HepG2 (cell line): ENCODE data around the gene CYSRT1. TPM values are rescaled to one million over a fixed set of nuclear protein-coding genes. Genes with fewer than 3 reads are reported as not detected.
A peak's percentile ranks its signal among the peaks of the same experiment; 100 is the strongest.

ENCODE experiments used
- ATAC-seq: fragments of 200-7000 bp; cut with Tn5 transposase; 3 replicates; pipeline ENCODE4 v1.9.1; 2020; ENCODE audit warnings: mild to moderate bottlenecking, moderate library complexity
- BruUV-seq: library from RNA; stranded (reverse); fragments of 400-500 nt; replicated peaks from 2 replicates; lab custom pipeline; 2021; lab: Mats Ljungman, UMichigan
- CTCF ChIA-PET: fragments of 300-600 bp; formaldehyde crosslinking; extraction: SDS; loops from one replicate; lab custom pipeline; 2021; ENCODE audit warnings: low total read pairs, inconsistent platforms, low intra/inter-chr PET ratio; lab: Yijun Ruan, JAX
- POLR2A ChIA-PET: fragments of 350-600 bp; sonication (Branson Sonifier 250); formaldehyde crosslinking; loops from one replicate; lab custom pipeline; 2020; ENCODE audit warnings: antibody characterized with exemption, inconsistent platforms; lab: Yijun Ruan, JAX
- DNase-seq: peaks from one replicate; pipeline ENCODE4 v3.0.0-alpha.2; 2015; ENCODE audit warnings: low spot score
- FAIRE-seq: peaks from 3 replicates; lab custom pipeline; 2011; peaks lifted over from hg19 to GRCh38; lab: Jason Lieb, UNC
- H2AFZ ChIP-seq: one replicate; pipeline ENCODE4 v1.6.1; 2011; ENCODE audit warnings: low read length, inconsistent platforms
- H3K27ac ChIP-seq: fragments of 300-600 bp; 3 replicates; pipeline ENCODE4 v1.8.0; 2011; ENCODE audit warnings: mixed run types, mild to moderate bottlenecking, mixed read lengths, low read length, inconsistent platforms; ENCODE audit not compliant: insufficient read depth; ENCODE audit errors: extremely low read length
- H3K27me3 ChIP-seq, 2 experiments: fragments of 200-600 bp in 1 of 2; 2 replicates in 1 of 2; 3 replicates in 1 of 2; pipeline versions ENCODE4 v1.6.0 to v1.8.0; 2011; ENCODE audit warnings: low read length in 2 of 2, mild to moderate bottlenecking in 2 of 2, moderate library complexity in 2 of 2, inconsistent platforms in 1 of 2; ENCODE audit not compliant: insufficient read depth in 2 of 2, control insufficient read depth in 1 of 2
- H3K36me3 ChIP-seq, 2 experiments: fragments of 200-600 bp in 1 of 2; replicated peaks in 1 of 2; 2 replicates in 1 of 2; 3 replicates in 1 of 2; pipeline versions ENCODE4 v1.5.1 to v1.8.0; 2011; ENCODE audit warnings: low read length in 2 of 2, inconsistent platforms in 1 of 2; ENCODE audit not compliant: insufficient read depth in 2 of 2, control insufficient read depth in 1 of 2
- H3K4me1 ChIP-seq: 2 replicates; pipeline ENCODE4 v1.5.1; 2012; ENCODE audit warnings: low read length, inconsistent platforms; ENCODE audit not compliant: insufficient read depth
- H3K4me2 ChIP-seq: 2 replicates; pipeline ENCODE4 v1.6.0; 2011; ENCODE audit warnings: low read depth, low read length, inconsistent platforms
- H3K4me3 ChIP-seq, 3 experiments: fragments of 200-600 bp in 1 of 3; sonication (generic), shearing (Covaris generic) in 1 of 3; replicated peaks in 1 of 3; 2 replicates each; pipeline ENCODE4 v1.5.1; 2011 to 2016; ENCODE audit warnings: low read length in 3 of 3, inconsistent platforms in 2 of 3, low read depth in 2 of 3, mild to moderate bottlenecking in 2 of 3, control low read depth in 1 of 3, mixed read lengths in 1 of 3; ENCODE audit not compliant: insufficient read depth in 1 of 3
- H3K79me2 ChIP-seq: one replicate; pipeline ENCODE4 v1.6.1; 2011; ENCODE audit warnings: low read length, inconsistent platforms; ENCODE audit not compliant: insufficient read depth
- H3K9ac ChIP-seq: 2 replicates; pipeline ENCODE4 v1.6.0; 2011; ENCODE audit warnings: mild to moderate bottlenecking, low read depth, low read length, inconsistent platforms; ENCODE audit not compliant: insufficient read depth
- H3K9me3 ChIP-seq: 2 replicates; pipeline ENCODE4 v1.5.1; 2012; ENCODE audit warnings: mild to moderate bottlenecking, low read length
- H4K20me1 ChIP-seq: 2 replicates; pipeline ENCODE4 v1.6.0; 2011; ENCODE audit warnings: inconsistent platforms, mild to moderate bottlenecking, low read length, moderate library complexity; ENCODE audit not compliant: insufficient read depth
- AGO2 ChIP-seq: fragments of 200-400 bp; formaldehyde crosslinking; optimal IDR thresholded peaks from 2 replicates; pipeline ENCODE3; 2017; ENCODE audit warnings: mild to moderate bottlenecking, low read depth, low read length, moderate library complexity
- DNMT1 ChIP-seq: sonication (generic); formaldehyde crosslinking; IDR thresholded peaks from 2 replicates; pipeline ENCODE4 v1.5.1; 2020; ENCODE audit warnings: mild to moderate bottlenecking, missing genetic modification reagents
- EHMT2 ChIP-seq: fragments of 200-600 bp; sonication (generic); IDR thresholded peaks from 2 replicates; pipeline ENCODE4 v1.7.0; 2017; ENCODE audit warnings: antibody characterized with exemption, low read depth, low read length, borderline replicate concordance
- MTA1 ChIP-seq: sonication (generic); formaldehyde crosslinking; IDR thresholded peaks from 2 replicates; pipeline ENCODE4 v1.4.0; 2020; ENCODE audit warnings: missing genetic modification reagents, mild to moderate bottlenecking, borderline replicate concordance
- MXD3 ChIP-seq: IDR thresholded peaks from 2 replicates; pipeline ENCODE4 v1.6.1; 2016; ENCODE audit warnings: mild to moderate bottlenecking, missing biosample characterization, missing genetic modification reagents
- NR1H2 ChIP-seq: sonication (generic); formaldehyde crosslinking; IDR thresholded peaks from 2 replicates; pipeline ENCODE4 v1.8.1; 2022; ENCODE audit warnings: low read depth, missing genetic modification reagents, borderline replicate concordance
- RBFOX2 ChIP-seq: fragments of 200-400 bp; formaldehyde crosslinking; IDR thresholded peaks from 2 replicates; pipeline ENCODE4 v1.6.1; 2017; ENCODE audit warnings: low read depth, mild to moderate bottlenecking, low read length
- RFXANK ChIP-seq: IDR thresholded peaks from 2 replicates; pipeline ENCODE4 v1.6.1; 2016
- SAP130 ChIP-seq: IDR thresholded peaks from 2 replicates; pipeline ENCODE4 v1.6.1; 2016; ENCODE audit warnings: low read depth
- TGIF2 ChIP-seq: IDR thresholded peaks from 2 replicates; pipeline ENCODE4 v1.6.1; 2016; ENCODE audit warnings: control low read depth, missing compliant biosample characterization
- ZBTB10 ChIP-seq: sonication (generic); formaldehyde crosslinking; IDR thresholded peaks from 2 replicates; pipeline ENCODE4 v1.4.0; 2020; ENCODE audit warnings: missing genetic modification reagents, borderline replicate concordance
- ZNF672 ChIP-seq: sonication (generic); formaldehyde crosslinking; IDR thresholded peaks from 2 replicates; pipeline ENCODE4 v1.8.1; 2022; ENCODE audit warnings: missing genetic modification reagents
- ZNF781 ChIP-seq: sonication (generic); formaldehyde crosslinking; IDR thresholded peaks from 2 replicates; pipeline ENCODE4 v1.5.1; 2020; ENCODE audit warnings: borderline replicate concordance, mild to moderate bottlenecking, missing genetic modification reagents; ENCODE audit errors: not compliant biosample characterization
- WGBS: methylation state at CpG from one replicate; pipeline ENCODE4 v1.1.6; 2017; ENCODE audit warnings: low lambda C conversion rate; 5-methylcytosine and 5-hydroxymethylcytosine counted together
- in situ Hi-C: cut with HindIII; loops from 2 replicates; pipeline ENCODE4 v1.10.0; 2017; ENCODE audit warnings: low pct_unique_long_range_greater_than_20kb; ENCODE audit not compliant: extremely low pct_ligation_motif_present
- intact Hi-C: fragments of 100-400 bp; cut with micrococcal nuclease; formaldehyde crosslinking; loops from one replicate; pipeline ENCODE4 v1.10.0; 2022; ENCODE audit not compliant: unreplicated experiment
- polyA plus RNA-seq, 8 experiments: library from polyadenylated mRNA; depleted of rRNA in 3 of 8; stranded (reverse) in 7 of 8; unstranded in 1 of 8; fragments of >200 nt; fragmentation: Illumina TruSeq in 4 of 8; extraction: Trizol in 4 of 8; gene quantifications; 2 replicates each; pipeline versions ENCODE4 v1.2.1 to v1.2.3, GENCODE V29; 2011 to 2016; ENCODE audit warnings: low read depth in 4 of 8, missing spikeins in 1 of 8, mixed read lengths in 1 of 8; ENCODE audit not compliant: insufficient read depth in 1 of 8
- total RNA-seq, 5 experiments: library from RNA; depleted of rRNA; stranded (reverse); fragments of >200 nt; fragmentation: Illumina TruSeq; extraction: Trizol; gene quantifications; 2 replicates each; pipeline ENCODE4 v1.2.3, GENCODE V29; 2016; ENCODE audit warnings: low read depth in 1 of 5

CYSRT1 gene
- total and polyA plus RNA-seq, 2 of the 13 experiments (the other 11 are each of a cell fraction or from before 2014, with no cell fraction given) = 1.5 to 2.1 TPM

- Histone ChIP-seq H3K79me2 (no peaks in the 10 kb centered on the region), H3K4me2 (no peak overlapping the region), H3K27ac (no peak overlapping the region), H4K20me1 (no peaks in the 10 kb centered on the region), H2AFZ (no peak overlapping the region), H3K4me3 (no peak overlapping the region), H3K4me1 (peaks cover 30% of the 10 kb centered on the region), H3K36me3 (peaks cover 16 to 34% of the 10 kb centered on the region in 2 experiments; a peak in 4 of 5 replicates), H3K9ac (no peak overlapping the region), H3K27me3 (no peaks in the 10 kb centered on the region), H3K9me3 (no peaks in the 10 kb centered on the region)
- intact Hi-C loops = no loop called here
- TF ChIP-seq TGIF2 (CRISPR knock-in tag) (no peak), SAP130 (CRISPR knock-in tag) (no peak), MTA1 (CRISPR knock-in tag) (no peak), ZNF781 (CRISPR knock-in tag) (no peak), ZBTB10 (no peak), DNMT1 (CRISPR knock-in tag) (no peak), RBFOX2 (peak; percentile 59), MXD3 (no peak), ZNF672 (CRISPR knock-in tag) (no peak), NR1H2 (no peak), AGO2 (peak; percentile 53), EHMT2 (no peak), RFXANK (CRISPR knock-in tag) (no peak)
- ATAC-seq (no peak), DNase-seq (no peak), FAIRE-seq (no peak)
- ChIA-PET CTCF (no interaction called here), POLR2A (no interaction called here)
- no TSS peak for BruUV-seq
- 95% methylated on average over 11 of the region's 32 CpGs for WGBS
- in situ Hi-C loops = no loop called here
These were observed 46.1 kb downstream of the CYSRT1 start for GRCh38 chr9:137270929-137271695.
